GM19035 (cell line): ENCODE measurements around the gene BTG3.

Experiments
- ATAC-seq: cut with Tn5 transposase; IDR thresholded peaks from one replicate; pipeline ENCODE4 v1.9.1; 2021; ENCODE audit not compliant: unreplicated experiment

The BTG3 gene

DNA sequence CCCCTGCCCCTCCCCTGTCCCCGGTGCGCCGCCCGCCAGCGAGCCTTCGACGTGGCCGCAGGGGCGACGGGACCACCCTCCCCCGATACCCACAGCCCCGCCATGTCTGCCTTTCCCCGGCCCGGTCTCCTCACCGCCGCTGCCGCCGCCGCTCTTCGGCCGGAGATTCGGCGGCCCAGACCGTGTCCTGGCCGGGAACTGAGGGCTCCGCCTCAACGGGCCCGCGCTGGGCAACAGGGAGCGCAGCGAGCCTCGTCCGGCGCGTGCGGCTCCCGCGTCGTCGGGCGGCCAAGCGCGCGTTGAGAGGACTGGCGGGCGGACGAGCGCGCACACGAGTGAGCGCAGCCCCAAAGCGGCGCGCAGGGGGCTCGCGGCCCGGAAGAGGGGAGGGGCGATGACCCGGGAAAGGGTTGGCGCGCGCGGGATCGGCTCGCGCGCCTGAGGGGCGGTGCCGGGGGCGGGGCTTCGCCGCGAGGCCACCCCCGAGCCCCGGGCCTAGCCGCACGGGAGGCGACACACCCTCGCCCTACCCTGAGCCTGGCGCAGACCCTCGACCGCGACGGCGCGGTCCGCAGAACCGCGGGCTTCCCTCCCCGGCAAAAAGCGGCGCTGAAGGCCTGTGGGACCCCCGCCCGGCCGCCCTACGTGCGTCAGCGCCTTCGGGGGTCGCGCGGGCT, at the start of gene BTG3:
TSS of gene BTG3 (minus strand) at position 337 of the 677 bp plus-strand sequence. CDS start 3,757 bp downstream, outside the sequence.
- ATAC-seq: peak; percentile 77

DNA sequence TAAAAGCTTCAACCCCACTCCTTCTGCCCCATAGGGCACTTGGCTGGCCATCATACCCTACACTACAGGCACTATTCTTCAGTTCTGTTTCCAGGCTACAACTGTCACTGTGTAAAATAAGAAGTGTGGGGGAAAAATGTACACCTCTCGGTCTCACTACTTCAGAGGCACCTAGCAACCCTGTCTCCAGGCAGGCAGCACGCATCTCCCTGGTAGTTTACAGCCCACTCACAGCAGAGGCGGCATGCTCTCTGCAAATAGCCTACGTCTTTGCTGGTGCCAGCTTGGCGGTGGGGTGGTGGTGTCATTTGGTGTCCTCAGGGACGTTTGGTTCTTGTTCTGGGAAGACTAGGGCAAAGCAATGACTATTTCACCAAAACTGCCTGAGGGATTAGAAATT, 48.2 kb upstream of the BTG3 start:
- no peak for ATAC-seq

DNA sequence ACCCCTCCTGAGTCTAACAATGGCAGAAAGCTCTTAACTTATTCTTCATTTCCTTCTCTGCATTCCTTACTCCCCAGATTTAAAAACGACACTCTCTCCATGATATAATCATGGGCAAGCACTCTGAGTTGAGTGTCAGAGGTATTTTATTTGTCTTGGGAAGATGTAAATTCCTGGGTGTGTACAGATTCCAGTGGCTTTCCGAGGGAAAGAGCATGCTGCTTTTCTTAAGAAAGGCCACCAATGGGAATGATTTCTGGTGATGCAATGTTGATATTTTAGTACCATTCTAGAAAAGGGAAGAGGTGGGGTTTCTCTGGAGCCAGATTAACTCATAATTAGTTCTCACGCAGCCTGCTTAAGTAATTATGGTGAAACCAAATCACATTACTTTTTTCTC, 47.8 kb upstream of the BTG3 start:
- ATAC-seq: no peak

GRCh38 chr21:17658931-17659330, 46.2 kb upstream of the BTG3 start:
- no peak for ATAC-seq

GRCh38 chr21:17651526-17651925, 38.8 kb upstream of the BTG3 start:
- no peak for ATAC-seq

GRCh38 chr21:17650292-17650691, 37.6 kb upstream of the BTG3 start:
- no peak for ATAC-seq

GRCh38 chr21:17646790-17647189, 34.1 kb upstream of the BTG3 start:
- no peak for ATAC-seq

GRCh38 chr21:17644186-17644585, 31.5 kb upstream of the BTG3 start:
- no peak for ATAC-seq

DNA sequence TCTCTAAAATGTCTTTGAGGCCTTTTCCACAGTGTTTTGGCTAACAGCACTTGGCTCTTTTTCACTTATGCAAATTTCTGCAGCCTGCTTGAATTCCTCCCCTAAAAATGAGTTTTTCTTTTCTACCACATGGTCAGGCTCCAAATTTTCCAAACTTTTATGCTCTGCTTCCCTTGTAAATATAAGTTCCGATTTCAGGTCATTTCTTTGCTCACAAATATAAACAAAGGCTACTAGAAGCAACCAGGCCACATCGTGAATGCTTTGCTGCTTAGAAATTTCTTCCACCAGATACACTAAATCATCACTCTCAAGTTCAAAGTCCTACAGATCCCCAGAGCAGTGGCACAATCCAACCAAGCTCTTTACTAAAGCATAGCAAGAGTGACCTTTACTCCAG, 28.1 kb upstream of the BTG3 start:
- ATAC-seq: no peak

DNA sequence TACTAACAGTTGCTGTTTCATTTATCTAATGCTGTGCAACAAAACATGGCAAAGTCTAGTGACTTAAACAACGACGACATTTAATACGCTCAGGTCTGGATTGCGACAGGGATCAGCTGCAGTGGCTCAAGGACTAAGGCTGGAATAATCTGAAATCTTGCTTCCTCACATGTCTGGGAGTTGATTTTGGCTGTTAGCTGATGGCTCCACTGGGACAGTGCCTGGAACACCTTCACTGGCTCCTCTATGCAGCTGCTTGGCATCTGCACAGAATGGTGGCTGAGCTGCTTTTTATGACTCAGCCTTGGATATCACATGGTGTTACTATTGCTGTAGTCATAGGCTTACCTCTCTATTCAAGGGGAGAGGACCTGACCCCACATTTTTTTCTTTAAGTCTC, 24.0 kb upstream of the BTG3 start:
- no peak for ATAC-seq

GRCh38 chr21:17631195-17631594, 18.5 kb upstream of the BTG3 start:
- ATAC-seq: no peak

DNA sequence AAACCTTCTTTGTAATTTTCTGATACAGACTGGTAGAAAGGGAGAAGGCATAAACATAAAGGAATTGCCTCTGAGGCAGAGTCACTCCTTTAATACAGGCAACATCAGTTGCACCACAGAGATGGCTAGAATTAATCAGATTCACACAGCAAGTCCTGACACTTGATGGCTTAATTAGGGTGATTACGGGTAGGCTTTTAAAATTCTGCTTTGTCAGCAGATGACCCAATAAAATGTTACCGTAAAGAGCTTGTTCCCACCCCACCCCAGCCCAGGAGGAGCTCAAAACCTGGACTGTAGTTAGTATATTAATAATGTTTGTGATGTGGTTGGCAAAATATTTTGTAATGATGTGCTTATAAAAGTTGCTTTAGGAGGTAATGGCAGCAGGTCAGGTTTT, 9.3 kb upstream of the BTG3 start:
- no peak for ATAC-seq

GRCh38 chr21:17616831-17617230, 4.1 kb upstream of the BTG3 start:
- ATAC-seq: no peak

- ATAC-seq: no peak
Observed at GRCh38 chr21:17613242-17613676, 558 bp upstream of the BTG3 start.

- peak; percentile 14 for ATAC-seq
Observed at GRCh38 chr21:17612023-17612564, 607 bp downstream of the BTG3 start.

GRCh38 chr21:17611414-17612022, 1.2 kb downstream of the BTG3 start:
- ATAC-seq: peak; percentile 63

DNA sequence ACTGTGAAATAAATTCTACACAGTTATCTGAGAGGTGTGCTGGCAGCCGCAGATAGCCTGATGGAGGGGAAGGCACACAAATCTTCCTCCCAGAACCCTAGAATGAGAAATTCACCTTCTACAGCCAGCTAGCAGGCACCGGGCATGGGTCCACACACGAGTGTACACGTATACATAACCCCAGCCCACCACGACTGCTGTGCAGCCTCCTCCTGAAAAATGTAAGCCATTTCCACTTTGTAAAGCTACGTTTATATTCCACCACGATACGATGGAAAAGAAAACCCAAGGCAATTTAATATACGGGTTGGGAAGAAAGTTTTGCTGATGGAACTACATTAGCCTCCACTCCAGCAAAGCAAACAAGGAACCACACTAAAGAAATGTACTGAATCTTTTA, 1.8 kb downstream of the BTG3 start:
- ATAC-seq: no peak

DNA sequence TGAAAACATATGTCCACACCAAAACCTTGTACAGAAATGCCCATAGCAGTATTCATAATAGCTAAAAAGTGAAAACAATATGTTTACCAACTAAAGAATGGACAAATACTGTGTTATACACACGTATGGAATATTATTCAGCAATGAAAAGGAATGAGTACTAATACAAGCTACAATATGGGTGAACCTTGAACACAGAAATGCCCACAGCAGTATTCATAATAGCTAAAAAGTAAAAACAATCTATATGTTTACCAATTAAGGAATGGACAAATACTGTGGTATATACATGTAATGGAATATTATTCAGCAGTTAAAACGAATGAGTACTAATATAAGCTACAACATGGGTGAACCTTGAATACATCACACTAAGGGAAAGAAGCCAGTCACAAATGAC, 3.0 kb downstream of the BTG3 start:
- no peak for ATAC-seq

GRCh38 chr21:17607684-17608083, 5.0 kb downstream of the BTG3 start:
- no peak for ATAC-seq

- ATAC-seq: no peak
Observed at GRCh38 chr21:17602874-17603273, 9.8 kb downstream of the BTG3 start.

- ATAC-seq: peak; percentile 80
Observed at GRCh38 chr21:17598437-17598836, 14.3 kb downstream of the BTG3 start.

DNA sequence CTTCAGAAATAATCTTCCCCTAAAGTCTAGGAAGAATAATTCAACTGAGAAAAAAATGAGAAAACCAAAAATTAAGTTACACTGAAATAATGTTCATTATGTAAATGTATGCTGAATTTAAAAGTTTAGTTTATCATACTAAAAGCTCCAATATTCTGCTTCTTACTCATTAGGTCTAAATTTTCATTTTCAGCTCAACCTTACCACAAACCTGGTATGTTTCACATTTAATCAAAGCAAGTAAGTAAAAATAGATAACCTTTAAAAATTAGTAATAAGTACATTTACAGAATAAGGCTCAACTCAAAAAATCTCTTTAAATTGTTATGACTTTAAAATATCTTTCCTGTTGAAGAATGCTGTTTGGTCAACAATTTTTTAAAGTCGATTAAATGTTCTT, 15.0 kb downstream of the BTG3 start:
- no peak for ATAC-seq

- ATAC-seq: no peak
Observed at GRCh38 chr21:17590430-17590829, 22.3 kb downstream of the BTG3 start.
